H9 (cell line): ENCODE measurements around the gene ETV4. TPM values are rescaled to one million over a fixed set of nuclear protein-coding genes. Genes with fewer than 3 reads are reported as not detected.

Experiments
- DNase-seq: peaks from one replicate; pipeline ENCODE4 v3.0.0-alpha.2; 2017
- H2AFZ ChIP-seq: one replicate; pipeline ENCODE4 v1.6.1; 2013; ENCODE audit warnings: mild to moderate bottlenecking, low read length, control low read depth, moderate library complexity
- H2AK5ac ChIP-seq: 2 replicates; pipeline ENCODE4 v1.6.1; 2013; ENCODE audit warnings: low read length, control low read depth, mixed read lengths; ENCODE audit not compliant: insufficient read length
- H2BK120ac ChIP-seq: one replicate; pipeline ENCODE4 v1.6.1; 2013; ENCODE audit warnings: low read depth, mild to moderate bottlenecking, low read length, control low read depth, inconsistent platforms; ENCODE audit not compliant: poor library complexity, severe bottlenecking
- H2BK12ac ChIP-seq: 2 replicates; pipeline ENCODE4 v1.6.1; 2013; ENCODE audit warnings: low read length, control low read depth, mixed read lengths, low read depth; ENCODE audit not compliant: insufficient read length
- H2BK15ac ChIP-seq: 2 replicates; pipeline ENCODE4 v1.6.1; 2013; ENCODE audit warnings: low read depth, low read length, control low read depth
- H2BK20ac ChIP-seq: one replicate; pipeline ENCODE4 v1.6.1; 2013; ENCODE audit warnings: low read depth, mild to moderate bottlenecking, low read length, control low read depth, inconsistent platforms; ENCODE audit not compliant: poor library complexity, severe bottlenecking
- H2BK5ac ChIP-seq: 2 replicates; pipeline ENCODE4 v1.6.1; 2013; ENCODE audit warnings: low read length, control low read depth, mixed read lengths; ENCODE audit not compliant: insufficient read length
- H3K14ac ChIP-seq: 2 replicates; pipeline ENCODE4 v1.6.1; 2013; ENCODE audit warnings: low read length, control low read depth; ENCODE audit not compliant: insufficient read depth
- H3K18ac ChIP-seq: 2 replicates; pipeline ENCODE4 v1.6.1; 2013; ENCODE audit warnings: low read depth, mild to moderate bottlenecking, mixed read lengths, low read length, control low read depth; ENCODE audit not compliant: insufficient read length
- H3K23ac ChIP-seq: 2 replicates; pipeline ENCODE4 v1.6.1; 2013; ENCODE audit warnings: low read length, control low read depth, mixed read lengths, low read depth; ENCODE audit not compliant: insufficient read length
- H3K23me2 ChIP-seq: 2 replicates; pipeline ENCODE4 v1.6.1; 2013; ENCODE audit warnings: low read depth, mild to moderate bottlenecking, mixed read lengths, low read length, control low read depth; ENCODE audit not compliant: insufficient read length, poor library complexity, severe bottlenecking
- H3K27ac ChIP-seq: 2 replicates; pipeline ENCODE4 v1.5.1; 2013; ENCODE audit warnings: low read length, control low read depth, mixed read lengths, low read depth; ENCODE audit not compliant: insufficient read length
- H3K27me3 ChIP-seq: 2 replicates; pipeline ENCODE4 v1.6.1; 2013; ENCODE audit warnings: low read length, control low read depth, inconsistent platforms; ENCODE audit not compliant: insufficient read depth
- H3K4ac ChIP-seq: 2 replicates; pipeline ENCODE4 v1.6.1; 2013; ENCODE audit warnings: low read depth, mild to moderate bottlenecking, control low read depth, inconsistent platforms, low read length, moderate library complexity
- H3K4me1 ChIP-seq: 2 replicates; pipeline ENCODE4 v1.6.1; 2013; ENCODE audit warnings: low read length, control low read depth, inconsistent platforms; ENCODE audit not compliant: insufficient read depth
- H3K4me2 ChIP-seq: 2 replicates; pipeline ENCODE4 v1.6.1; 2013; ENCODE audit warnings: low read length, control low read depth, mixed read lengths; ENCODE audit not compliant: insufficient read length, insufficient read depth
- H3K56ac ChIP-seq: 2 replicates; pipeline ENCODE4 v1.6.1; 2013; ENCODE audit warnings: low read depth, mild to moderate bottlenecking, mixed read lengths, low read length, control low read depth; ENCODE audit not compliant: insufficient read length
- H3K79me1 ChIP-seq: 2 replicates; pipeline ENCODE4 v1.6.1; 2013; ENCODE audit warnings: low read depth, mild to moderate bottlenecking, moderate library complexity, low read length, control low read depth, inconsistent platforms; ENCODE audit not compliant: insufficient read depth, poor library complexity, severe bottlenecking
- H3K79me2 ChIP-seq: 2 replicates; pipeline ENCODE4 v1.6.1; 2013; ENCODE audit warnings: low read length, control low read depth, inconsistent platforms; ENCODE audit not compliant: insufficient read depth
- H3K9ac ChIP-seq: 2 replicates; pipeline ENCODE4 v1.6.1; 2013; ENCODE audit warnings: low read length, control low read depth, mixed read lengths; ENCODE audit not compliant: insufficient read length; ENCODE audit errors: extremely low read depth
- H3K9me3 ChIP-seq: one replicate; pipeline ENCODE4 v1.6.1; 2013; ENCODE audit warnings: low read depth, low read length, inconsistent platforms; ENCODE audit not compliant: control insufficient read depth
- H3T11ph ChIP-seq: one replicate; pipeline ENCODE4 v1.6.1; 2013; ENCODE audit warnings: mild to moderate bottlenecking, low read length, control low read depth, inconsistent platforms
- H4K20me1 ChIP-seq: one replicate; pipeline ENCODE4 v1.6.1; 2013; ENCODE audit not compliant: control insufficient read depth, insufficient read length, insufficient read depth
- H4K5ac ChIP-seq: 2 replicates; pipeline ENCODE4 v1.6.1; 2013; ENCODE audit warnings: low read depth, mild to moderate bottlenecking, mixed read lengths, low read length, control low read depth; ENCODE audit not compliant: insufficient read length
- H4K8ac ChIP-seq: replicated peaks from 2 replicates; pipeline ENCODE4 v1.6.1; 2013; ENCODE audit warnings: low read length, control low read depth, mixed read lengths, low read depth; ENCODE audit not compliant: insufficient read length
- H4K91ac ChIP-seq: 2 replicates; pipeline ENCODE4 v1.6.1; 2013; ENCODE audit warnings: low read depth, mild to moderate bottlenecking, moderate library complexity, mixed read lengths, low read length, control low read depth; ENCODE audit not compliant: insufficient read length
- H3K27ac Mint-ChIP-seq, 3 experiments: 2 replicates in 2 of 3; 3 replicates in 1 of 3; pipeline ENCODE4 v1.8.0; 2020 to 2021; ENCODE audit warnings: mixed read lengths in 3 of 3, mild to moderate bottlenecking in 1 of 3, moderate library complexity in 1 of 3
- H3K27me3 Mint-ChIP-seq: 2 replicates; pipeline ENCODE4 v1.8.0; 2021; ENCODE audit warnings: low read depth, mild to moderate bottlenecking, moderate library complexity, mixed read lengths
- H3K36me3 Mint-ChIP-seq, 3 experiments: 2 replicates in 2 of 3; 3 replicates in 1 of 3; pipeline ENCODE4 v1.8.0; 2020 to 2021; ENCODE audit warnings: low read depth in 3 of 3, mixed read lengths in 3 of 3; ENCODE audit not compliant: insufficient read depth in 1 of 3
- H3K4me1 Mint-ChIP-seq, 2 experiments: 2 replicates each; pipeline ENCODE4 v1.8.0; 2020; ENCODE audit warnings: mixed read lengths in 2 of 2
- H3K4me3 Mint-ChIP-seq, 2 experiments: 2 replicates in 1 of 2; 3 replicates in 1 of 2; pipeline ENCODE4 v1.8.0; 2020 to 2021; ENCODE audit warnings: mild to moderate bottlenecking in 2 of 2, mixed read lengths in 2 of 2, moderate library complexity in 1 of 2
- H3K9me3 Mint-ChIP-seq, 2 experiments: 2 replicates in 1 of 2; 3 replicates in 1 of 2; pipeline ENCODE4 v1.8.0; 2020; ENCODE audit warnings: mild to moderate bottlenecking in 2 of 2, mixed read lengths in 2 of 2, moderate library complexity in 1 of 2
- CTCF ChIP-seq: fragments of 200-600 bp; sonication (generic); conservative IDR thresholded peaks from 3 replicates; pipeline ENCODE4 v1.8.0; 2021; ENCODE audit warnings: antibody characterized with exemption, mild to moderate bottlenecking
- WGBS: extraction: QIAGEN DNeasy Blood & Tissue Kit; methylation state at CpG from one replicate; pipeline ENCODE4 v1.1.7; 2013; ENCODE audit warnings: missing lambda C conversion rate, low lambda C conversion rate, mixed read lengths; ENCODE audit not compliant: insufficient read length; ENCODE audit errors: extremely low coverage; 5-methylcytosine and 5-hydroxymethylcytosine counted together
- total RNA-seq: library from RNA; stranded (reverse); gene quantifications from 2 replicates; pipeline ENCODE4 v1.2.1, GENCODE V29; 2021

Gene ETV4
- total RNA-seq, 1 experiment from 2014 or later, result 74.4 TPM

DNA sequence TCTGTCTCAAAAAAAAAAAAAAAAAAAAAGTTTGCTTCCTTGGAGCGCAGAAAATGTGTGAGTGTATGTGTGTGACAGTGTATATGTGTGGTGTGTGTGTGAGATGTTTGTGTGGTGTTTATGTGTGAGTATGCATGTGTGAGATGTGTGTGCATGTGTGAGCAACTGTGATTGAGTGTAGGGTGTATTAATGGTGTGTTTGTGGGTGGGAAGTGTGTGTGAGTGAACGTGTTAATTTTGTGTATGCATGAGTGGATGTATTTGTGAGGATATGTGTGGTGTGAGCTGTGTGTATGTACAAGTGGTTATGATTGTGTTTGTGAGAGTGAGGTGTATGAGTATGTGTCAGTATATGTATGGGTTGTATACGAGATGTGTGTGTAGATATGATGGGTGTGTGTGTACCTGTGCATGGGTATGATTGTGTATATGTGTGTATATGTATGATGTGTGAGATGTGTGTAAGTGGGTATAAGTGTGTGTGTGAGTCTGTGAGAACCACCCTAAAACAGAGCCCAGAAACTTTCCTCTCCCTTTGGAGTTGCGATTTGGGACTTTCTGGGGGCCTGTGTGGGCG lies 22.5 kb upstream of the ETV4 start:
- H3K4me2 ChIP-seq, result no peak overlapping the region
- H3K9ac ChIP-seq, result no peak overlapping the region
- H3K18ac ChIP-seq, result no peak overlapping the region
- no peak overlapping the region for H3T11ph ChIP-seq
- H2BK120ac ChIP-seq, result no peak overlapping the region
- TF ChIP-seq CTCF, result no peak
- peaks cover 3% of the 10 kb centered on the region; the same call in 1 of the 2 replicates for H3K4me1 ChIP-seq
- Mint-ChIP-seq H3K9me3 (peaks cover 0 to 3% of the 10 kb centered on the region in 2 experiments; a peak in 1 of 5 replicates), H3K27me3 (peaks cover 13% of the 10 kb centered on the region), H3K4me3 (no peak overlapping the region; a peak in 1 of 5 replicates), H3K36me3 (peaks cover 0 to 4% (median 0%) of the 10 kb centered on the region in 3 experiments; a peak in 2 of 7 replicates), H3K27ac (no peak overlapping the region), H3K4me1 (peaks cover 4 to 8% of the 10 kb centered on the region in 2 experiments)
- no peak overlapping the region for H3K14ac ChIP-seq
- H2BK12ac ChIP-seq, result no peak overlapping the region
- H2AFZ ChIP-seq, result no peak overlapping the region
- no peak overlapping the region for H3K4ac ChIP-seq
- no peaks in the 10 kb centered on the region for H3K79me1 ChIP-seq
- no peak overlapping the region for H3K56ac ChIP-seq
- H3K79me2 ChIP-seq, result no peaks in the 10 kb centered on the region
- no peak overlapping the region for H2BK5ac ChIP-seq
- no peak overlapping the region for H4K5ac ChIP-seq
- DNase-seq, result no peak
- no peaks in the 10 kb centered on the region for H3K23me2 ChIP-seq
- no peaks in the 10 kb centered on the region for H3K9me3 ChIP-seq
- H2BK15ac ChIP-seq, result no peak overlapping the region
- H4K8ac ChIP-seq, result no peak overlapping the region
- no peaks in the 10 kb centered on the region; the same call in 1 of the 2 replicates for H3K27me3 ChIP-seq
- WGBS, result 100% methylated on average over 3 of the region's 5 CpGs
- no peak overlapping the region for H3K27ac ChIP-seq
- H4K91ac ChIP-seq, result no peak overlapping the region
- no peaks in the 10 kb centered on the region for H4K20me1 ChIP-seq
- no peak overlapping the region for H2BK20ac ChIP-seq
- no peak overlapping the region for H3K23ac ChIP-seq
- H2AK5ac ChIP-seq, result no peak overlapping the region
